SH-SY5Y (cell line): ENCODE results near the gene ANO8.

Experiments used
- GATA2 ChIP-seq: IDR thresholded peaks from 2 replicates; pipeline ENCODE4 v1.6.1; 2011; ENCODE audit warnings: mild to moderate bottlenecking, low read depth, low read length
- GATA3 ChIP-seq: IDR thresholded peaks from 2 replicates; pipeline ENCODE4 v1.6.1; 2011; ENCODE audit warnings: low read depth, mild to moderate bottlenecking, low read length, moderate library complexity

The ANO8 gene

DNA sequence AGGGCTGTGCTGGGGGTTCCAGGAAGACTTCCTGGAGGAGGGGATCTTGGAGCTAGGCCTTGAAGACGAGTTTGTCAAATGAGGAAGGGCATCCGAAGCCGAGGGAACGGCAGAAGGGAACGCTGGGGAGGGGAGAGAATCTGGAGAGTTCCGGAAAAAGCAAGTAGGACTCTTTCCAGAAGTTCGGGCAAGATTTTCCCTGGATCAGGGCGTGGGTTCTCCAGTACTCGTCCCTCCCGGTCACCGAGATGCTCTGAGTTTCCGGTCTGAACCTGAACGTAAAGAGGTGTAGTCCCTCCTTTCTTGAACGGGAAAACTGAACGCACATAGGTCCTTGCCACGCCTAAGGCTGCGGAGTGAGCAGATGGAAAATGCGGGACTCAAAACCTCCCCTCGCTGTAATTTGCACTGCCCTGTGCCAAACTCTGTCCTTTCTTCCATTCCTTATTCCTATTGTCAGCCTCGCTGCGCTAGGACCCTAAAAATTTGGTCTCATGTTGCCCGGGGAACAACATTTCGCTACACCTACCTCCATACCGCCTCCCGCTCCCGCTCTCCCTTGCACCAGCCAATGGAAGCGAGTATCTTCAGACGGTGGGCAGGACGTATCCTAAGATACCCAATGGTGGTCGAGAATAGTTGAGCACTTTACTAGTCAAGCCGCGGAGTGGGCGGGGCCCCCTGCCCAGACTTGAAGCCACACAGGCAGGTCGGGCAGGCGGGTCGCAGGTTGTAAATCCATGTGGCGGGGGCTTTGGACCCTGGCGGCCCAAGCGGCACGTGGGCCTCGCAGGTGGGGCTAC, 2.4 kb upstream of the ANO8 start, which contains the start of gene GTPBP3:
Gene GTPBP3 (plus strand): TSS at position 682 of the 803 bp plus-strand sequence. CDS start 59 bp downstream, at position 741.
- TF ChIP-seq GATA3 (no peak), GATA2 (no peak)

DNA sequence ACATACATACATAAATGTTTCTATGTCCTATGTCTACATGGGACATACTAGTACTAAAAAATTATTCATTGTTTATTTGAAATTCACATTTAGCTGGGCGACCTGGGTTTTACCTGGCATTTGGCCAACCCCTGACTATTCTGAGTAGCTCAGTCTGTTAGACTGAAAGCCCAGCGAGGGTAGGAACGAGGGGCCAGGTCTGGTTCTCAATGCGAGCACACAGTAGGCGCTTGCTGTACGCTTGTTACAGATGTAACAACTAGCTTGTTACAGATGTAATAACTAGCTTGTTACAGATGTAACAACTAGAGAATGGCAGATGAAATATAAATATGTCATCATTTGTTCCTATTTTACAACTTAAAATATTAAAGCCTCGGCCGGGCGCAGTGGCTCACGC, 920 bp upstream of the ANO8 start:
- no peak for TF ChIP-seq GATA2
- no peak for TF ChIP-seq GATA3

DNA sequence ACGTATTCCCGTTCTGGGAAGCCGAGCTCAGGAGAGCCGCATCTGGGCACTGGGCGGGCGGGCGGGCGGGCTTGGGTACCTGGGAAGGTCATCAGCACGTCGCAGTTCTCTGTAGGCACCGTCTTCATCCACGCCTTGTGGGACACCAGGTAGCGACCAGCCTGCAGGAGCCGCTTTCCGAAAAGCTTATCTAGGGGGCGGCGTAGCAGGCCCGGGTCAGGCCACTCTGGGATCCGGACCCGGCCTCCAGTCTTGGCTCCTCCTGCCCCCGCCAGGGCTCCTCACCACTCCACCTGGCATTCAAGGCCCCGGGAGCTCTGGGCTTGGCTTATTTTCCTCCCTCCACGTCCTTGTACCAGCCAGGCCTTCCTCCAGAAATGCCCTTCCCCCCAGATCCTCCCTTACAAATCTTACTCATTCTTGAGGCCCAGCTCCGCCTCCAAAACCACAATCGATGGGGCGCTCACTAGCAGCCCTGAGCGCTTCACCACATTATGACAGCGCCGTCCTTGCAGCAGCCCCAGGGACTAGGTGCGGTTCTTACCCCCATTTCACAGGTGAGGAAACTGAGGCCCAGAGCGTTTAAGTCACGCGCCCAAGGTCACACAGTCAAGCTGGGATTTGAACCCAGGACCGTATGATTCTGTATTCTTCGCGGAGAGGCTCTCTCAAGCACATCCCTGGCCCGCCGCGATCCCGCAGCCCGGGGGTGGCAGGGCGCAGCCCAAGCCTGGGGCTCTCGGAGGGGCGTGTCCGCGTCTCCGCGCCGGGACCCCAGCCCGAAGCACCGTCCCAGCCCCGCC, 843 bp downstream of the ANO8 start:
- TF ChIP-seq GATA2 (no peak), GATA3 (no peak)

DNA sequence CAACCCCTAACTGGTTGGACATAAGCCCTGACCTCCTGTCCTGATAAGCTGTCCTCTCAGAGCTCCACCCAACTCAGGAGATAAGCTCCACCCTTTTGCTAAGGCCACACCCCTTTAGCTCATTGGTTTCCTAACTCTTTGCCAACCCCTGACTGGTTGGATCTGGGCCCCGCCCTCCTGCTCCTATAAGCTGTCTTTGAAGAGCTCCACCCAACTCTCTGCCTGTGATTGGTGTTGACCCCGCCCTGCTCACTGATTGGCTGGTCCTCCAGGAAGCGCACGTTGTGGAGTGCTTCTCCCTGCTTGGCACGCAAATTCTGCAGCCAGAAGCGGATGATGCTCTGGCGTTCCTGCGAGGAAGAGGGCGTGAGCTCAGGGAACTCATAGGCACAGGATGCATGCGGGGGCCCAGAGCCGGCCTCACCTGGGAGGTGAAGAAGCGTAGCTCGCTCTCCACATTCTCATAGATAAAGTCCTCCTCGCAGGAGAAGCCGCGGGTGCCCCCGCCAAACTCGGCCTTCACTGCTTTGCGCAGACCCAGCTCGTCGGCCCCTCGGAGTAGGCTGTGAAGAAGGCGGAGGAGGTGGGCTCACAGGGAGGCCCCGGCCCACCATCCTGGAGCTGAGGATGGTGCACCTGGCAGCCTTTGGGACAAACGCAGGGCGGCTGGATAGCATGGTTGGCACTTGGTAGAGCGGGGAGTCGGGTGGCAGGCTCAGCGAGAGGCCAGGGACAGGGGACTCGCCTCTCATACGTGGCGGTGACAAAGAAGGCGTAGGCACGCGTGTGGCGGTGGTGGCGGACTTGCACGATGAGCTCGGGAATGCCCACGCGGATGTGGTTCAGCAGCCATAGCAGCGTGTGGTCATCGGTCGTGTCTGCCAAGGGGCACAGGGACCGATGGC, 1.7 kb downstream of the ANO8 start:
- no peak for TF ChIP-seq GATA2
- TF ChIP-seq GATA3: no peak

DNA sequence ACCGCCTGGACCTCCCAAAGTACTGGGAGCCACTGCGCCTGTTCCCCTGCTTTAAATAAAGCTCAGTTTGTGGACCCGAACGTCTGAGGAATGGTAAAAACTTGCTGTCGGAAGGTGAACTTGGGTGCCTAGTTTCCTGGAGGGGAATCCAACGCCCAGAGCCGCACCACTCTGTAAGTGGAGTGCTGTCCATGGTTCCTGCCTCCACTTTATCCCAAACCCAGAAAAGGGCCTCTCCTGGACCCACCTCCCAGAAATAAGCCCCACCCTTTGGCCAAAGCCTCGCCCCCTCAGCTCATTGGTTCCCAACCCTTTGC, 2.3 kb downstream of the ANO8 start:
- TF ChIP-seq GATA3 (no peak), GATA2 (no peak)

DNA sequence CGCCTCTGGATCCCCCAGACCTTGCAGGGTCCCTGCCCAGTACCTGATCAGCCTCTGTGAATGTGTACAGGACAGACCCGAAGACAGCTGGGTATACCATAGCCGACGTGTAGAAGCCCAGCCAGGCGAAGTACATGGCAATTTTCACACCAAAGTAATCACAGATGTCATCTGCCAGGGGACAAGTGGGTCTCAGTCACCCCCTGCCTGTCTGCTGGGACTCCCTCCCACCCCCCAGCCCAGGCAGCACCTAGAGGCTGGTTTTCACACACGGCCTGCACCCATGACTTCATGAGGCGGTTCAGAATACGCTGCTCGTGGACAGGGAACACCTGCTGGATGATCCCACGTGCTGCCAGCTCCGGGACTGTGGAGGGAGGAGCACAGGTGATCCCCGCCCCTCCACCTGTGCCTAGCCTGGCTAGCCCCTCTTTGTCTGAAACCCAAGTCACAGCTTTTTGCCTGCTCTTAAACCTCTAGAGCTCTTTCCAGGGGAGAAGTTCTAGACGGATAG, 3.6 kb downstream of the ANO8 start:
- no peak for TF ChIP-seq GATA3
- TF ChIP-seq GATA2: no peak

DNA sequence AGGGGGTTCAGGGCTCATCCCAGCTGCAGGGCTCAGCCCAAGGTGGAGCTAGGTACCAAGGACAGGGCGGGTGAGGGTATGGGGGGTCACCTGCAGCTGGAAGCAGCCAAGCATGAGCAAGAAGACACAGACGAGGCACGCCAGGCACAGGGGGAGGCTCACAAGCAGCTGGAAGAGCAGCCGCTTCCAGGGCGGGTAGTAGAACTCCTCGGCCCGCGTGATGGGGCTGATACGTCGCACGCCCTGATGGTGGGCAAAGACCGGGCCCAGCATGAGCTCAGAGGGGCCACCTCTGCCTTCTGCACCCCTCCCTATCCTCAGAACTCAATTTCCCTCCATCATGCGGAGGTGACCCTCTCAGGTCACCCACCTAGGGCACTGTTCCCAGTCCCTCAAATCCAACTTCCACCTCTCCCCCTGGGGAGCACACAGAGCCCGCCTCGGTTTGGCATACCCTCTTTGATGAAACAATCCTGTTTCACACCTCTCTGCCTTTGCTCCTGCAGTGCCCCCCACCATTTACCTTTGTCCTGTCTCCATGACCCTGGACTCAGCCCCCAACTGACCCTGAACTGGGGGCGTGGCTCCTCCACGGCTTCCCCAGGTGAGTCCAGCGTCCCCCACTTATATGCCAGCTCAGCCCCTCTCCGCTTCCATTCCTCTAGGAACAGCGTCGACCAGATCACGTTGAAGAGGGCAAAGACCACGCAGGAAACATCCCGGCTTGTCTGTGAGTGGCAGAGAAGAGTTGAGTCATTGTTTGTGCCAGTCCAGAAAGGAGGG, 4.2 kb downstream of the ANO8 start:
- no peak for TF ChIP-seq GATA3
- no peak for TF ChIP-seq GATA2

DNA sequence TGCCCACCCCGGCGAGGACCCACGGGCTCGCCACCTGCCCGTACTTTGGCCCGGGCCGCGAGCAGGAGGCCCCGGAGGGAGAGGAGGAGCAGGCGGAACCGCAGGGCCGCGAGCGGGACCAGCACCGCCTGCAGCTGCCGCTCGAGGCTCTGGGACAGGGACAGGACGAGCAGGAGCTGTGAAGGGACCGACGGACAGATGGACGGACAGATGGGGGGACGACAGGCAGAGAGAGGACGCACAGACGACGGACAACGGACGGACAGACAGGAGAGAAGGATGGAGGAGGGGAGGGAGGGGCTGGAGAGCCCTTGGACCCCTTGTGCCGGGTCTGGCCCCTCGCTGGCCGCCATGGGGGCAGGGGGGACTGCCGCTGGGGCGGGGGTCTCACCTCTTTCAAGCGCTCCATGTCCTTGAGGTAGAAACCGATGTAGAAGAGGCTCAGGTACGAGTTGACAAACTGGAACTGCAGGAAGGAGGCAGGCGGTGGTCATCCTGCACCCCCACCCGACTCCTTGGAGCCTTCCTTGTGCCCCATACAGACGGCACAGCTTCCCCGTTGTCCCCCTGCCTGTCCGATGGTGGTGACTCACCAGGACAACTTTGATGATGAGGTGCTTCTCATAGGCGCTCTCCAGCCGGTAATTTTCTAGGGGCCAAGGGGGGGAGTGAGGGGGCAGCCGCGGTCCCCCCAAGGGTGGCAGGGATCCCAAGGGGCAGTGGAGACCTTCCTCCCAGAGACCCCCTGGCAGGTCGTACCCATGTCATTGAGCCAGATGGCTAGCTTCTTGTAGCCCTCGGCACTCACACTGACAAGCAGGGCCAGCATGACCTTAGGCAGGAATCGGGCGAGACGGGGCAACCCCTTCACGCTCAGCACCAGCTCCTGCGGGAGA, 5.0 kb downstream of the ANO8 start:
- TF ChIP-seq GATA2 (no peak), GATA3 (no peak)

DNA sequence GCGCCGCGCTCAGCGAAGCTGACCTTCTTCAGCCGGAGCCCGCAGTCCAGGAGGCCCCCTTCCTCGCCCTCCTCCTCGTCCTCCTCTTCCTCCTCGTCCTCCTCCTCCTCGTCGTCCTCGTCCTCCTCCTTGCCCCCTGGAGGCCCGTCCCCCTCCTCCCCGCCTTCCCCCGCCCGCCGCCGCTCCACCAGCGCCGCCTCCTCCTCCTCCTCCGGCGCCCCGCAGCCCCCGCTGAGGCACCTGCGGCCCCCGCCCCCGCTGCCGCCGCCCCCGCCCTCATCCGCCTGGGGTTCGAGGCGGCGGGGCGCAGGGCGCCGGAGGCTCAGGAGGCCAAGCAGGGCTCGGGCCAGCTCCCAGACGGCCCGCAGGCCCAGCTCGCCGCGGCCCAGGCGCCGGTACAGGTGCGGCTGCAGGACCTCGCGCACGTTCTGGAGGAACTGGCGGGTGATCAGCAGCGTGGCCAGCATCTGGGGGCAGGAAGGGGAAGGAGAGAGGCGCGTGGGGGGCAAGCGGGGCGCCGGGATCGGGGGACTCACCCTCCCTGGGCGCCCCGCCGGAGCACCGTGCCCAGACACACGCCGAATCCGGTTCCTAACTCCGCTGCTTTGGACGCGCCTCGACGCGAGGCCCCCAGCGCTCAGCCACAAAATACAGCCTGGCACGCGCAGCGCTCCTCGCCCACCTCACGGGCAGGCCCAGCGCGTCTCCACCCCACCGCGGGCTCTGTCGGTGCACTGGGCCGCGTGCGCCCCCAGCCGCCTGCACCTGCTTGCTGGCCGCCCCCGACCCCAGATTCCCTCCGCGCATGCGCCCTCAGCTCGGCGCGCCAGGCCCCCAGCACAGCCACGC, 5.9 kb downstream of the ANO8 start:
- no peak for TF ChIP-seq GATA3
- TF ChIP-seq GATA2: no peak

DNA sequence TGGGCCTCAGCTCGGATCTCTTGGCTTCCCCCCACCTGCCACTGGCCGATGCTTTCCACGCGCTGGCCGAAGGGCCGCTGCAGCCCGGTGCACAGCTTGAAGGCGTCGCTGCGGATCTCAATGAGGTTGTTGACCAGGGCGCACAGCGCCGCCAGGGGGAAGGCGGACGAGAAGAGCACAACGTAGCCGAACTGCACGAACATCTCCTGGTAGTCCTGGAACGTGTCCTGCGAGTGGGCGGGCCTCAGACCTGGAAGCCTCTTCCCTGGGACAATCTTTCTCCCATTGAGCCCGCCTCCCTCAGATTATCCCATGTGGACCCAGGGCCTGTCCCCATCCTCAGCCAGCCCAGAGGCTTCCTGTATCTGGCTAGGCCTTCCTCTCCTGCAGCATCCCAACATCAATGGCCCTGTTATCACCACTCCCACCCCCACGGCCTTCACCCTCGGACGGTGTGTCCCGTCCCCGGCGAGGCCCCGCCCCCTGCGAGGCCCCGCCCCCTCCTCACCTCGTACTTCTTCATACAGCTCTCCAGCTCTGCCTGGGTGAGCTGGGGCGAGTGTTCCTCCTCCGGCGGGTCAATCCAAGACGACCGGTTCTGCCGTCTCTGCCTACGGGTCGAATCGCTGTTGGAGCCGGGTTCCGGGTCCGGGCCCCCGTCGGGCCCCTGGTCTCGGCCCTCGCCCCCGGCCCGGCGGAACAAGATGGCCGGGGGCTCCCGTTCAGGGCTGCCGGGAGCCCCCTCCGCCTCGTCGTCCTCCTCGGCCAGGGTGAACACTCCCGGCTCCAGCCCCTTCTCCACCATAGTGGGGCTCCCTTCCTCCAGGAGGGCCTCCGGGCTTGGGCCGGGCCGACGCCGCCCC, 6.8 kb downstream of the ANO8 start:
- TF ChIP-seq GATA3: no peak
- no peak for TF ChIP-seq GATA2

DNA sequence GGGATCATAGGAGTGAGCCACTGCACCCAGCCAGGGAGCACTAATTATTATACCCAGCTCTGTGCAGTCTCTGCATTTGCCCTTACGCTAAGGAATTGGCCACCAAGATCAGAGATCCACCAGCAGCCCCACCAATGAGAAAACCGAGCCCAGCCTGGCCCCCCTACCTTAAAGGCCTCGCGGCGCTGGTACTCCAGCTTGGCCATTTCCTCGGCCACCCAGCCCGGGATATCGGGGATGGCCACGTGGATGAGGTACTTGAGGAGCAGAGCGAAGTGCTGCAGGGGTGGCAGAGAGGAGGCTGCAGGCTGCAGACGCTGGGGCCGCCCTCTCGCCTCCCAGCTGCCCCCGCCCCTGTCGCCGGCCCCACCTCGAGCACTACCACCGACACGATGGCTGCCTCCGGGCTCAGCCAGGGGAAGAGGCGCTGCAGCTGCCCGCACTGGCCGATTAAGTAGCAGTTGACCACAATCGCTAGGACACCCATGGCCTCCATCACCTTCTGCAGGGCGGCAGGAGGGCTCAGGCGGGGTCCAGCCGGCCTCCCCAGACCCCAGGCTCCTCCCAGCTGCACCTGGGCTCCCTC, 7.5 kb downstream of the ANO8 start:
- TF ChIP-seq GATA2: no peak
- no peak for TF ChIP-seq GATA3
